Chondrocyte (in vitro differentiated cells): ENCODE data around the gene IDH3G. TPM values are rescaled to one million over a fixed set of nuclear protein-coding genes. Genes with fewer than 3 reads are reported as not detected.
A peak's percentile ranks its signal among the peaks of the same experiment; 100 is the strongest.

Experiments used
- DNase-seq: peaks from one replicate; pipeline ENCODE4 v3.0.0; 2021; ENCODE audit warnings: mixed read lengths, low spot score
- H3K27ac Mint-ChIP-seq: one replicate; pipeline ENCODE4 v1.8.0; 2021; ENCODE audit warnings: mild to moderate bottlenecking, moderate library complexity, mixed read lengths; ENCODE audit not compliant: unreplicated experiment
- H3K27me3 Mint-ChIP-seq: 2 replicates; pipeline ENCODE4 v1.8.0; 2021; ENCODE audit warnings: low read depth, mixed read lengths
- H3K36me3 Mint-ChIP-seq: 2 replicates; pipeline ENCODE4 v1.8.0; 2021; ENCODE audit warnings: low read depth, mixed read lengths
- H3K4me1 Mint-ChIP-seq: 2 replicates; pipeline ENCODE4 v1.8.0; 2021; ENCODE audit warnings: low read depth, mild to moderate bottlenecking, mixed read lengths
- H3K4me3 Mint-ChIP-seq: one replicate; pipeline ENCODE4 v1.8.0; 2021; ENCODE audit warnings: mild to moderate bottlenecking, moderate library complexity, mixed read lengths; ENCODE audit not compliant: unreplicated experiment
- H3K9me3 Mint-ChIP-seq: 2 replicates; pipeline ENCODE4 v1.8.0; 2021; ENCODE audit warnings: low read depth, mixed read lengths
- CTCF ChIP-seq: fragments of 200-600 bp; sonication (generic); IDR thresholded peaks from 2 replicates; pipeline ENCODE4 v1.5.0; 2021; ENCODE audit warnings: antibody characterized with exemption, mild to moderate bottlenecking, moderate library complexity
- total RNA-seq: library from RNA; stranded (reverse); gene quantifications from 3 replicates; pipeline ENCODE4 v1.2.1, GENCODE V29; 2021

The IDH3G gene
- total RNA-seq, 1 donor from 2014 or later = 42.8 TPM

DNA sequence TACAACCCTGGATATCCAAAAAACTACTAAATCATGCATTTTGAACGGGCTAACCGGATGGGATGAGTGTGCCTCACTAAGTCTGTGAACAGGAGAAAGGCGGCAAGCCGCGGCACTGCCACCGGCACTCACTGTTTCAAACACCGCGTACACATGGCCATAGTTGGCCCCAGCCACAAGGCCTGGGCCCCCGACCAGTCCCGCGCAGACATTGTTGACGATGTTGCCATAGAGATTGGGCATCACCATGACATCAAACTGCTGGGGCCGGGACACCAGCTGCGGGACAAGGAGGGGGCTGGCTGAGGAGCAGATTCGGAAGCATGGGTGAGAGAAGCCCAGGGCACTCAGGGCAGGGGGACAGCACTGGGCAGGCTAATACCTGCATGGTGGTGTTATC lies 7.5 kb downstream of the IDH3G start:
- Mint-ChIP-seq H3K4me1 (no peaks in the 10 kb centered on the region), H3K27me3 (no peaks in the 10 kb centered on the region), H3K9me3 (peaks cover 5% of the 10 kb centered on the region), H3K27ac (no peak overlapping the region), H3K4me3 (no peak overlapping the region), H3K36me3 (peaks cover 5% of the 10 kb centered on the region)
- no peak for DNase-seq
- TF ChIP-seq CTCF = no peak

DNA sequence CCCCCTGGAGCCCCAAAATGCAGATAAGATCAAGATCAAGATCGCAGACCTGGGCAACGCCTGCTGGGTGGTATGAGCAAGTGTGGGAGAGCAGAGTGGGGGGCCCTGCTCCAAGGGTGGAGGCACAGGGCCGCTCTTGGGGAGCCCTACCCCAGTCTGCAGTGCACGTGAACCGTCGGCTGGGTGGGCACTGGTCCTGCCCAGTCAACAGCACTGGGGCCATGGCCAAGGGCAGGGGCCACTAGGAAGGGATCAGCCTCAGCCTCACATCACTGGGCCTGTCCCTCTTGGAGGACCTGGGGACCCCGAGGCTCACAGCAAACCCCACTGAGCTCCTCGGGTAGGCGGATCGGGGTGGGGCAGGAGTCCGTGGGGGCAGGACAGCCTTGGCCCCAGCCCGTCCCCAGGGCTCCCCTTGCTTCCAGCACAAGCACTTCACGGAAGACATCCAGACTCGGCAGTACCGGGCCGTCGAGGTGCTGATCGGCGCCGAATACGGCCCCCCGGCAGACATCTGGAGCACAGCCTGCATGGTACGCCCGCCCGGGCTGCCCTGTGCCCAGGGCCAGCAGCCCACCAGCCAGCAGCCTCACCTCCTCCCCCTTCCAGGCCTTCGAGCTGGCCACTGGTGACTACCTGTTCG lies 9.7 kb downstream of the IDH3G start:
- no peaks in the 10 kb centered on the region for H3K27me3 Mint-ChIP-seq
- no peak for TF ChIP-seq CTCF

GRCh38 chrX:153783378-153784013 lies 10.7 kb downstream of the IDH3G start:
- H3K27me3 Mint-ChIP-seq = no peaks in the 10 kb centered on the region
- peaks cover 5% of the 10 kb centered on the region for H3K36me3 Mint-ChIP-seq
- H3K9me3 Mint-ChIP-seq = peaks cover 2% of the 10 kb centered on the region
- no peak for TF ChIP-seq CTCF
- H3K4me3 Mint-ChIP-seq = no peak overlapping the region
- DNase-seq = no peak
- H3K27ac Mint-ChIP-seq = no peak overlapping the region
- no peaks in the 10 kb centered on the region for H3K4me1 Mint-ChIP-seq

More for the DNA sequence above, 9.7 kb downstream of the IDH3G start:
- Mint-ChIP-seq H3K9me3 (peaks cover 5% of the 10 kb centered on the region), H3K27ac (no peak overlapping the region), H3K36me3 (peaks cover 5% of the 10 kb centered on the region), H3K4me1 (no peaks in the 10 kb centered on the region), H3K4me3 (no peak overlapping the region)
- no peak for DNase-seq

- Mint-ChIP-seq H3K9me3 (peaks cover 2% of the 10 kb centered on the region), H3K4me1 (no peaks in the 10 kb centered on the region), H3K27ac (no peak overlapping the region), H3K36me3 (peaks cover 5% of the 10 kb centered on the region), H3K27me3 (no peaks in the 10 kb centered on the region), H3K4me3 (no peak overlapping the region)
- no peak for DNase-seq
- TF ChIP-seq CTCF = no peak
These were observed 11.3 kb downstream of the IDH3G start for GRCh38 chrX:153782871-153783270.

GRCh38 chrX:153782313-153782712 lies 11.9 kb downstream of the IDH3G start:
- Mint-ChIP-seq H3K4me1 (no peaks in the 10 kb centered on the region), H3K27ac (no peak overlapping the region), H3K4me3 (no peak overlapping the region), H3K36me3 (peaks cover 3% of the 10 kb centered on the region), H3K27me3 (no peaks in the 10 kb centered on the region), H3K9me3 (no peaks in the 10 kb centered on the region)
- no peak for DNase-seq
- TF ChIP-seq CTCF = peak; percentile 16
